Stimulated activated CD4-positive, alpha-beta T cell treated with anti-CD3 and anti-CD28 coated beads, Interleukin-15, amount 100 ng/mL, for 1 hour (primary cell): ENCODE measurements around the gene SEPTIN10.
"Not testable (repeated sequence)": the region's sequence is repeated elsewhere in the genome, so short reads cannot be mapped to it uniquely, and the experiment has no call there.

Source experiments
- DNase-seq, 2 donors: peaks; one replicate each; pipeline ENCODE4 v3.0.0-alpha.2; 2020; ENCODE audit warnings: low read depth in 1 of 2, low spot score in 1 of 2

SEPTIN10 gene

GRCh38 chr2:109549016-109549590 is 64.7 kb downstream of the SEPTIN10 start:
- no peak for DNase-seq

DNA sequence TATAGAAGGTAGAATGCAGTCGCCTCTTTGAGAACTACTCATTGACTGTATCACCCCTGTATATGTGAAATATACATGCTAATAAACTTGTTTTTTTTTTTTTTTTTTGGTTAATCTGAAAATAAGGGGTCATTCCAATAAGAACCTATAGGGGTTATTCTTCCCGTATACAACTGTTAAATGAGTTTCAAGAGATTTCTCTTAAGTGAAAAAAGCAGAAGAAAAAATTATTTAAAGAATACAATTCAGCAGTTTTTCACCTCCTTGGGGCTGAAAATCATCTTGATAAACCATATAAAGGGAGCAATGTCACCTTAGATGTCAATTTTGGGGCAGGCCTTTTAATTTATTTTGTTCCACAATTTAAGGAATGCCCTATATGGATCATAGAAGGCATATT is 66.5 kb downstream of the SEPTIN10 start:
- no peak for DNase-seq

GRCh38 chr2:109545828-109546713 is 67.7 kb downstream of the SEPTIN10 start:
- DNase-seq: peak; percentile 25 to 52

- no peak for DNase-seq
Measured at GRCh38 chr2:109542384-109542783, 71.4 kb downstream of the SEPTIN10 start.

DNA sequence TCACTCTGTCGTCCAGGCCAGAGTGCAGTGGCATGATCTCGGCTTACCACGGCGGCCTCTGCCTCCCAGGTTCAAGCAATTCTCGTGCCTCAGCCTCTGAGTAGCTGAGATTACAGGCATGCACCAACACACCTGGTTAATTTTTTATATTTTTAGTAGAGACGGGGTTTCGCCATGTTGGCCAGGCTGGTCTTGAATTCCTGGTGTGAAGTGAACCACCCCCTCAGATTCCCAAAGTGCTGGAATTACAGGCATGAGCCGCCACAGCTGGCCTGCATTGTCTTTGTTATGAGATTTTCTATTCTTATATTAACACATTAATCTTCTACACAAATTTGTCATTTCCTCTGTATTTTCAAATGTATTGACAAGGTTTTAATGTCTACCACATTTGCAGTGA is 75.2 kb downstream of the SEPTIN10 start:
- no peak for DNase-seq

GRCh38 chr2:109537565-109538222 is 76.1 kb downstream of the SEPTIN10 start:
- no peak for DNase-seq

GRCh38 chr2:109536556-109536955 is 77.2 kb downstream of the SEPTIN10 start:
- not testable (repeated sequence) for DNase-seq

DNA sequence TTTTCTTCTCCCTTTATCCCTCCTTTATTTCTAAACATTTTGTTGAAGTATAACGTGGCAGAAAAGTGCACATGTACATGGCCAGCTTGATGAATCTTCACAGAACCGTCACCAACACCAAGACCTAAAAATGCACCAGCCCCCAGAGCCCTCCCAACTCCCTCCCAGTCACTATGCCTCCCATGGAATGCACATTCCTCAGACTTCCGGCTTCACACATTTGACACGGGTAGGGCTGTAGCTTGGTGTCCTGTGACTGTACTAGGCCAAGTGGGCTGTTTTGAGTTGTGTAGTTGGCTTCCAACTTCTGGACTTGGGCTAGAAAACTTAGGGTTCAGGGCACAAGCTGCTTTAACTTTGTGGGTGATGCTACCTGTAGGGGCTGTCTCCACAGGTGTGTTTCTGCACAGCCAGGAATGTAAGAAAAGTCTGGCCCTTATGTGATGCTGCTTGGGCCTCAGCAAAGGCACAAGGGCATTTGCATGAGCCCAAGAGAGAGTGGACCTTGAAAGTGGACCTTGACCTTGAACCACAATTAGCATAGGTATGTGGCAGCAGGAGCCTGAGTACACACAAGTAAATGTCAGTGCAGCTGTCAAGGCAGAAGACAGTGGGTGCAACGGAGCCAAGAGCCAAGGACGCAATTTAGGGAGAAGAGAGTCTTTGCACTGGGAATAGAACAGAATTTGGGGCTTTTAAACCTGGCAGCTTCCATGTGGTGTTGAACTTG is 78.4 kb downstream of the SEPTIN10 start:
- no peak for DNase-seq

GRCh38 chr2:109533823-109534222 is 79.9 kb downstream of the SEPTIN10 start:
- no peak for DNase-seq

DNA sequence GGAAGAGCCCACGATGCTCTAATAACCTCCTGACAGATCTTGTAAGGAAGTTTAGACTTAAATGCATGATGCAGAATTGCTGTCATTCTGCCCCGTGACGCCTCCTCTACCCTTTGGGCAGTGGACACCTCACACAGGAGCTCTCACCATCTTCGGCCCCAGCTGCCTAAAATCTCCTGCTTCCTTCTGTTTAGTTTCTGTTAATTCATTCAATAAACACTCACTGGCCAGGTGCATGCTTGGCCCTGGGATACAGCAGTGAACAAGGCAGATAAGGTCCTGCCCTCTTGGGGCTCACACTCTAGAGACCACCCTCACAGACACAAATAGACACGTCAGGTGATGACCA is 81.1 kb downstream of the SEPTIN10 start:
- DNase-seq: no peak

GRCh38 chr2:109531896-109532727 is 81.7 kb downstream of the SEPTIN10 start:
- no peak for DNase-seq

- no peak for DNase-seq
Measured at GRCh38 chr2:109531221-109531620, 82.5 kb downstream of the SEPTIN10 start.

GRCh38 chr2:109530712-109531111 is 83.1 kb downstream of the SEPTIN10 start:
- DNase-seq: no peak

GRCh38 chr2:109529532-109530449 is 84.0 kb downstream of the SEPTIN10 start:
- DNase-seq: no peak

DNA sequence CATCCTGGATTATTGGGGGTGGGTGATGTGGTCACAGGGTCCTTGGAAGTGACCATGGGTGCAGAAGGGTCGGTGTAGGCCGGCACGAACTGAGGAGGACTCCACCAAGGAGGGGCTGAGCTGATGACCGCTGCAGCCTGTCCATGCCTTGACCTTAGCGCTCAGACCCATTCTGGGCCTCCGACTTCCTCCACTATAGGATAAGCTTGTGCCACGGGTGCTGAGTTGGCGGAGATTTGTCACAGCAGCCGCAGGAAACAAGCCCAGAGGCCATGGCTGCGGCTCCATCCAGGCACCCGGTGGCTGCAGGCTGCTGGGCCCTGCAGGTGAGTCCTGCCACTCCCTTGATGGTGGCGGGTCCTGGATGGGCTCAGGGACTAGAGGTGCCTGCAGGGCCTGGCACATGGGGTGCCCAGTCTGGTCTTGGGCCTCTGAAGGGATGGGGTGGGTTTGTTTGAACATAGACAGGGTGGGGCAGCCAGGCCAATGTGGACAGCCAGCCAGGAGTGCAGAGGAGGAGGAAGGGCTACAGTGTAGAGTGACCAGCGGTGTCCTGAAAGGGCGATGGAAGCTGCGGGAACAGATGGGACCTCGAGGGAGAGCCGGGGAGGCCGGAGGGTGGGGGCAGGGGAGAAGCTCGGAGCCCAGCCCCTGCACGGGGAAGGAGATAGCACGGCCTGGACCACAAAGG is 84.8 kb downstream of the SEPTIN10 start:
- DNase-seq: no peak

- DNase-seq: no peak
Measured at GRCh38 chr2:109527846-109528705, 85.7 kb downstream of the SEPTIN10 start.

- no peak for DNase-seq
Measured at GRCh38 chr2:109527079-109527478, 86.7 kb downstream of the SEPTIN10 start.

GRCh38 chr2:109526442-109526970 is 87.3 kb downstream of the SEPTIN10 start:
- no peak for DNase-seq
